GM21723 (cell line): ENCODE results near the gene C22orf39.

Experiments
- ATAC-seq: cut with Tn5 transposase; IDR thresholded peaks from one replicate; pipeline ENCODE4 v1.9.1; 2021; ENCODE audit warnings: mild to moderate bottlenecking, moderate library complexity; ENCODE audit not compliant: unreplicated experiment

C22orf39 gene

GRCh38 chr22:19402642-19403191, 44.8 kb downstream of the C22orf39 start:
- no peak for ATAC-seq

- no peak for ATAC-seq
These were observed 46.0 kb downstream of the C22orf39 start for GRCh38 chr22:19401483-19401882.

- ATAC-seq, result no peak
These were observed 46.6 kb downstream of the C22orf39 start for GRCh38 chr22:19400881-19401280.

DNA sequence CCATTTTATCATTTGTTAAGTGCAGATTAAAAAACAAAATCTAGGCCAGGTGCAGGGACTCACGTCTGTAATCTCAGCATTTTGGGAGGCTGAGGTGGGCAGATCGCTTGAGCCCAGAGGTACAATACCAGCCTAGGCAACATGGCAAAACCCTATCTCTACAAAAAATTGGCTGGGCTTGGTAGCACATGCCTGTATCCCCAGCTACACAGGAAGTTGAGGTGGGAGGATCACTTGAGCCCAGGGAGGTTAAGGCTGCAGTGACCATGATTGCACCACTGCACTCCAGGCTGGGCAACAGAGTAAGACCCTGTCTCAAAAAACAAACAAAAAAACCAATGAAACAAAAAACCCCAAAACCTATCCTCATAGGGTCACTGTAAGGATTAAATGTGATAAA, 48.9 kb downstream of the C22orf39 start:
- ATAC-seq, result no peak

DNA sequence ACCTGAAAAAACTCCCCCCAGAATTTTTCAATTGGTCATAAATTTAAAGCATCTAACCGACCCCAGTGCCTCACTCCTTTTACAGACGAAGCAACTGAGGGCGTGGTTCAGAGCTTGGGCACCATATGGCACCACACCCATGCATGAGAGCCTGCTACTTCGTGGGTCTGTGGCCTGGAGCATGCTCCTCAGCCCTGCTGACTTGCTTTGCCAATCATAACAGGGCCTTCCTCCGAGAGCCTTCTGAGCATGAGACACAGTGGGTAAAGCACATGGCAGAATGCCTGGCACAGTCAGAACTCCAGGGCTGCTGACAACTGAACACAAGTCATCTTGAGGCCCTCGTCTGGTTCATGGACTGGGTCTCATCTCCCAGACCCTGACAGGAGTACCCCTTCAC, 49.3 kb downstream of the C22orf39 start:
- no peak for ATAC-seq

DNA sequence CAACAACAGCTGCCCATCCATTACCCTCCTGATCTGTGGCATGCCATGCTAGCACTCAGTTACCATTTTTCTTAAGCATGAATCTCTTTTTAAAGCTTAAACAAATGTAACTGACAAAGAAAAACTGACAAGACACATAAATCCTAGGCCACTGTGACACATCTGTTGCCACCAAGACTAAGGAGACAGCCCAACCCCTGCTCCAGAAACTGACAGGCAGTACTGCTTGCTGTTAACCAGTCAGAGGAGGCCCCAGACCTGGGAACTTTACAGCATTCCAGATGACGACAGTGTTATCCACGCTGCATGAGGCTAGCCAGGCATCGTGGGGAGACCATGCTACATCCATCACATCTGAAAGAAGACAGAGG, 49.8 kb downstream of the C22orf39 start:
- ATAC-seq, result no peak

DNA sequence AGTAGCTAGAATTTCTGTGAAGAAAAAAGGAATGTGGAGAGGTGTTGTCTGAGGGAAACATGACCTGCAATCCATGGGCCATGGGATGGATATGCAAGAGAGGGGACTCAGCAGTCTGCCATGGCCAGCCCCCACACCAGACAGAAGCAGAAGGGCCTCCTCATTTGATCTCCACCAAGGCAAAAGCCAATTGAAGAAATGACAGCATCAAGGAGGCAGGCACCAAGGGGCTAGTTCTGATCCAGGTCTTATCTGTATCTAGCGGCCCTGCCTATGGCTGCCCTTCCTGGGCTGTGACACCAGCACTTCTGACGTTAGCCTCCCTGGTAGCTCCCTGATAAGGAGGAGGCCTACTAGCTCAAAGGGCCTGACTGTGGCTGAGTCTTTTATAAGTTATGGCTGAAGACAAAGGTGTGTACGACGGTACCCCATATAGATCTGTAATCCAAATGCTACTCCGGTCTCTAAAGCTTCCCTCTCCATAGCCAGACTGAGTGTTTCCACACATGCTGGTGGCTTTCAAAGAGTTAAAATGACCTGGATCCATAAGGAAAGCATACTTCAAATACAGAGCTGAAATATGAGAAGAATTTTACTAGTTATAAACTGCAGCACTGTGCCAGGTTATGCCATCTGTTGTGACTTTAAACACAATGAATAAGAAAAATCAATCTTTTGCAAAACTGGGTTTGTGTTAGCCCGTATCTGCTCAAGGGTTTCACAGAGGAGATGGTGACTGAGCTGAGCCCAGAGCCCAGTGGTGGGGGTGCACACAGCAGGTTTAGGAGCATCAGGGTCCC, 50.4 kb downstream of the C22orf39 start:
- ATAC-seq, result no peak

DNA sequence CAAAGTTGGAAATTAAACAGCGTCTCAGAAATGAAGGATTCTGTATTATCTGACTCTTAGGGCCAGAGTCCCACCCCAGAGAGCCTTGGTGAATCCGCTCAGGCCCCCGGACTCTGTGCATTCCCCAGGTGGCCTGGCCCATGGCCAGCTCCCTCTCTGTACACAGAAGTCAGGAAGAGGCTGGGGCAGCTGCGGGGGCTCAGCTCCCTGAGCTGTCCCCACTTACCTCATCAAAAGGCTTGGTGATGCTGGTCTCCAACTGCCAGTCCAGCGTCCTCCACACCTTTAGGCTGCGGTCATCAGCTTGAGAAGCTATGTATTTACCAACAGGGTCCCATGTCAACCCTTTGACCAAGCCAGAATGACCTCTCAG, 51.0 kb downstream of the C22orf39 start:
- no peak for ATAC-seq

GRCh38 chr22:19395276-19395675, 52.2 kb downstream of the C22orf39 start:
- no peak for ATAC-seq

- ATAC-seq, result no peak
These were observed 53.0 kb downstream of the C22orf39 start for GRCh38 chr22:19394274-19395050.

- no peak for ATAC-seq
These were observed 53.8 kb downstream of the C22orf39 start for GRCh38 chr22:19393704-19394103.
